ENCODE results near the gene CTNNA2.

Gene CTNNA2

GRCh38 chr2:80499095-80499494, 986.2 kb downstream of the CTNNA2 start:
- peak; percentile 69 for DNase-seq (ENCODE audit: low read depth)
- TF ChIP-seq, protein P1, sequence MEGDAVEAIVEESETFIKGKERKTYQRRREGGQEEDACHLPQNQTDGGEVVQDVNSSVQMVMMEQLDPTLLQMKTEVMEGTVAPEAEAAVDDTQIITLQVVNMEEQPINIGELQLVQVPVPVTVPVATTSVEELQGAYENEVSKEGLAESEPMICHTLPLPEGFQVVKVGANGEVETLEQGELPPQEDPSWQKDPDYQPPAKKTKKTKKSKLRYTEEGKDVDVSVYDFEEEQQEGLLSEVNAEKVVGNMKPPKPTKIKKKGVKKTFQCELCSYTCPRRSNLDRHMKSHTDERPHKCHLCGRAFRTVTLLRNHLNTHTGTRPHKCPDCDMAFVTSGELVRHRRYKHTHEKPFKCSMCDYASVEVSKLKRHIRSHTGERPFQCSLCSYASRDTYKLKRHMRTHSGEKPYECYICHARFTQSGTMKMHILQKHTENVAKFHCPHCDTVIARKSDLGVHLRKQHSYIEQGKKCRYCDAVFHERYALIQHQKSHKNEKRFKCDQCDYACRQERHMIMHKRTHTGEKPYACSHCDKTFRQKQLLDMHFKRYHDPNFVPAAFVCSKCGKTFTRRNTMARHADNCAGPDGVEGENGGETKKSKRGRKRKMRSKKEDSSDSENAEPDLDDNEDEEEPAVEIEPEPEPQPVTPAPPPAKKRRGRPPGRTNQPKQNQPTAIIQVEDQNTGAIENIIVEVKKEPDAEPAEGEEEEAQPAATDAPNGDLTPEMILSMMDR (IDR thresholded peaks at IDR 0.05; ENCODE audit: insufficient read depth, low read depth, low read length, missing control alignments), result peak; percentile 38
- no peak overlapping the region for H3K4me3 ChIP-seq (ENCODE audit: low read depth, low read length)

DNA sequence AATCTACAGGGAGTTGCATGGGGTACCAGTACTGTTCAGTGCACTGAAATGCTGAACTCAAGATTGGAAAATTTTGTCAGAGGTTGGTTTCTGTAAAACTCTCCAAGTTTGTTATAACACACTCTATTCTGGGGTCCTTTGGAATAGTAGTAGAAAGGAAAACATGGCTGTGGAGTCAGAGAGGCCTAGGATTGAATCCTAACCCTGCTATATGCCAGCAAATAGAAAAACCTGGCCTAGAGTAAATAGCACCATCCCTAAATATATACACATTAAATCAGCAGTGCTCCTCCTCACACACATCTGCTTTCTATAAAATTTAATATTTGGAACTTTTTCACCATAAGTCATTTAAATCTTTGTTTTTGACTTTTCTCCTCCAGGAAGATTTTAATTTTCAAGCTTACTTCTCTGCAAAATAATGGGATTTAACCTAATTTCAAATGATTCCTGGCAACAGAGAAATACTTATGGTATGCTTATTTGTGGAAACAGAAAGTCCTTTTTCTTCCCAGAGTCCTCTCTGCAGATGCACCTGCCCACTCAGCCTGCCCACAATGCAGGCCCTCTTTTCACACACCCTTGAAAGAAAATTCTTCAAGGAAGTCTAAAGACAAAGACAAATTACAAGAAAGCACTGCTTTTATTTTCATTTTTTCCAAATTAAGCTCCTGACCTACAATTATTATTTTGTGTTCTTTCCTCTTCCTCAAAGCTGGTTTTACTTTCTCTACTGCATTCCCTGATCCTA, 989.2 kb downstream of the CTNNA2 start:
- H3K4me3 ChIP-seq (ENCODE audit: low read depth, low read length), result no peak overlapping the region
- no peak for DNase-seq (ENCODE audit: low read depth)
- TF ChIP-seq, protein P1 (IDR thresholded peaks at IDR 0.05; ENCODE audit: insufficient read depth, low read depth, low read length, missing control alignments), result no peak

GRCh38 chr2:80506563-80506962, 993.7 kb downstream of the CTNNA2 start:
- TF ChIP-seq, protein P1 (IDR thresholded peaks at IDR 0.05; ENCODE audit: insufficient read depth, low read depth, low read length, missing control alignments), result no peak
- DNase-seq (ENCODE audit: low read depth), result no peak
- no peak overlapping the region for H3K4me3 ChIP-seq (ENCODE audit: low read depth, low read length)

GRCh38 chr2:80510716-80511115, 997.9 kb downstream of the CTNNA2 start:
- DNase-seq (ENCODE audit: low read depth), result no peak
- no peak overlapping the region for H3K4me3 ChIP-seq (ENCODE audit: low read depth, low read length)
- TF ChIP-seq, protein P1 (IDR thresholded peaks at IDR 0.05; ENCODE audit: insufficient read depth, low read depth, low read length, missing control alignments), result no peak

GRCh38 chr2:80515964-80516363, 1003.1 kb downstream of the CTNNA2 start:
- TF ChIP-seq, protein P1 (IDR thresholded peaks at IDR 0.05; ENCODE audit: insufficient read depth, low read depth, low read length, missing control alignments), result no peak

GRCh38 chr2:80517316-80517715, 1004.5 kb downstream of the CTNNA2 start:
- TF ChIP-seq, protein P1 (IDR thresholded peaks at IDR 0.05; ENCODE audit: insufficient read depth, low read depth, low read length, missing control alignments), result no peak
- no peak for DNase-seq (ENCODE audit: low read depth)
- H3K4me3 ChIP-seq (ENCODE audit: low read depth, low read length), result no peak overlapping the region

More at GRCh38 chr2:80515964-80516363, 1003.1 kb downstream of the CTNNA2 start:
- no peak for DNase-seq (ENCODE audit: low read depth)
- H3K4me3 ChIP-seq (ENCODE audit: low read depth, low read length), result no peak overlapping the region
